Spleen (tissue), 7 donors: ENCODE data around the gene MRPS24.

Source experiments
- POLR2A ChIP-seq, 3 donors: fragments of 450-650 bp; IDR thresholded peaks; one replicate each; pipeline ENCODE4 v1.5.1; 2017; ENCODE audit warnings: antibody characterized with exemption in 3 of 3, mild to moderate bottlenecking in 1 of 3
- POLR2AphosphoS5 ChIP-seq, 3 donors: sonication (generic); formaldehyde crosslinking; IDR thresholded peaks; one replicate each; pipeline ENCODE4 v1.5.1; 2017; ENCODE audit warnings: antibody characterized with exemption in 3 of 3
- TF ChIP-seq, protein P1 (sequence below), 11 experiments: fragments of 200-600 bp in 7 of 11; fragments of 450-650 bp in 4 of 11; sonication (generic) in 4 of 11; IDR thresholded peaks in 8 of 11; conservative IDR thresholded peaks in 3 of 11; 1 replicate in 7 of 11; 2 replicates in 4 of 11; pipeline versions ENCODE4 v1.4.0 to v1.8.0; 2016 to 2021; ENCODE audit warnings: antibody characterized with exemption in 11 of 11, inconsistent platforms in 4 of 11, mild to moderate bottlenecking in 1 of 11
- donor health status: DM: no; HTN: no; CAD: no; lungs with moderate emphysema.
- donor health status: DM: no; HTN: no; CAD: no.
- donor health status: DM: no; HTN: no; CAD: no.

DNA sequence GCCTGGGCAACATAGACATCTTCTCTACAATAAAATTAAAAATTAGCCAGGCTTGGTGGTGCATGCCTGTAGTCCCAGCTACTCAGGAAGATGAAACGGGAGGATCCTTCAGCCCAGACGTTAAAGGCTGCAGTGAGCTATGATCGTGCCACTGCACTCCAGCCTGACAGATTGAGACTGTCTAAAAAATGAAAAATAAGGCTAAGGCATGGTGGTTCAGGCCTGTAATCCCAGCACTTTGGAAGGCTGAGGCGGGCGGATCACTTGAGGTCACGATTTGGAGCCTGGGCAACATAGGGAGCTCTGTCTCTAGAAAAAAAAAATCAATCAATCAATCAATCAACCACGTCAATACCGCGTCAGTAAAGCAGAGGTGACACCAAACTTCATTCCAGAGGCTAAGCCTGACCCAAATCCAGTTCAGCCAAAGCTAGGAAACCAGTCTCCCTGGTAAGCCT lies 31.1 kb downstream of the MRPS24 start:
- TF ChIP-seq, protein P1, sequence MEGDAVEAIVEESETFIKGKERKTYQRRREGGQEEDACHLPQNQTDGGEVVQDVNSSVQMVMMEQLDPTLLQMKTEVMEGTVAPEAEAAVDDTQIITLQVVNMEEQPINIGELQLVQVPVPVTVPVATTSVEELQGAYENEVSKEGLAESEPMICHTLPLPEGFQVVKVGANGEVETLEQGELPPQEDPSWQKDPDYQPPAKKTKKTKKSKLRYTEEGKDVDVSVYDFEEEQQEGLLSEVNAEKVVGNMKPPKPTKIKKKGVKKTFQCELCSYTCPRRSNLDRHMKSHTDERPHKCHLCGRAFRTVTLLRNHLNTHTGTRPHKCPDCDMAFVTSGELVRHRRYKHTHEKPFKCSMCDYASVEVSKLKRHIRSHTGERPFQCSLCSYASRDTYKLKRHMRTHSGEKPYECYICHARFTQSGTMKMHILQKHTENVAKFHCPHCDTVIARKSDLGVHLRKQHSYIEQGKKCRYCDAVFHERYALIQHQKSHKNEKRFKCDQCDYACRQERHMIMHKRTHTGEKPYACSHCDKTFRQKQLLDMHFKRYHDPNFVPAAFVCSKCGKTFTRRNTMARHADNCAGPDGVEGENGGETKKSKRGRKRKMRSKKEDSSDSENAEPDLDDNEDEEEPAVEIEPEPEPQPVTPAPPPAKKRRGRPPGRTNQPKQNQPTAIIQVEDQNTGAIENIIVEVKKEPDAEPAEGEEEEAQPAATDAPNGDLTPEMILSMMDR (IDR thresholded peaks at IDR 0.05 in 8 of 11, conservative IDR thresholded peaks at IDR 0.05 in 3 of 11): no peak
- TF ChIP-seq POLR2AphosphoS5 (IDR thresholded peaks at IDR 0.05) (no peak), POLR2A (IDR thresholded peaks at IDR 0.05) (no peak)
